Cardiac muscle cell (in vitro differentiated cells and primary cell): ENCODE measurements around the gene ZNF469. TPM values are rescaled to one million over a fixed set of nuclear protein-coding genes. Genes with fewer than 3 reads are reported as not detected.

Experiments used
- DNase-seq, 2 donors: peaks; one replicate each; pipeline versions ENCODE4 v3.0.0 to v3.0.0-alpha.2; 2010 to 2017; ENCODE audit warnings: low read depth in 1 of 2, low spot score in 1 of 2
- H3K27ac ChIP-seq: fragments of 200-600 bp; sonication (generic); 2 replicates; pipeline ENCODE4 v1.5.1; 2016
- H3K27me3 ChIP-seq: fragments of 200-600 bp; sonication (generic); 2 replicates; pipeline ENCODE4 v1.6.0; 2016; ENCODE audit warnings: control low read depth
- H3K36me3 ChIP-seq: fragments of 200-600 bp; sonication (generic); 2 replicates; pipeline ENCODE4 v1.5.1; 2016; ENCODE audit warnings: control low read depth
- H3K4me1 ChIP-seq: fragments of 200-600 bp; sonication (generic); 2 replicates; pipeline ENCODE4 v1.8.1; 2017; ENCODE audit warnings: low read depth, mild to moderate bottlenecking, mixed run types
- H3K4me3 ChIP-seq: fragments of 200-600 bp; sonication (generic); 2 replicates; pipeline ENCODE4 v1.5.1; 2016; ENCODE audit warnings: mild to moderate bottlenecking
- H3K9me3 ChIP-seq: fragments of 200-600 bp; sonication (generic); 2 replicates; pipeline ENCODE4 v1.5.1; 2017; ENCODE audit warnings: low read depth, mild to moderate bottlenecking, control low read depth
- polyA plus RNA-seq: library from polyadenylated mRNA; unstranded; fragments of >200 nt; fragmentation: Nextera tagmentation; extraction: Ambion mirVana; gene quantifications from 2 replicates; pipeline ENCODE4 v1.2.1, GENCODE V29; 2016
- total RNA-seq: library from RNA; depleted of rRNA; stranded (reverse); fragments of >200 nt; gene quantifications from 2 replicates; pipeline ENCODE4 v1.2.3, GENCODE V29; 2016
- TF ChIP-seq, protein P1 (sequence below): IDR thresholded peaks from 2 replicates; pipeline ENCODE4 v1.5.1; 2012; ENCODE audit warnings: low read depth, mild to moderate bottlenecking, low read length

The ZNF469 gene
- total and polyA plus RNA-seq, 2 experiments from 2014 or later = 0.09 to 0.24 TPM

DNA sequence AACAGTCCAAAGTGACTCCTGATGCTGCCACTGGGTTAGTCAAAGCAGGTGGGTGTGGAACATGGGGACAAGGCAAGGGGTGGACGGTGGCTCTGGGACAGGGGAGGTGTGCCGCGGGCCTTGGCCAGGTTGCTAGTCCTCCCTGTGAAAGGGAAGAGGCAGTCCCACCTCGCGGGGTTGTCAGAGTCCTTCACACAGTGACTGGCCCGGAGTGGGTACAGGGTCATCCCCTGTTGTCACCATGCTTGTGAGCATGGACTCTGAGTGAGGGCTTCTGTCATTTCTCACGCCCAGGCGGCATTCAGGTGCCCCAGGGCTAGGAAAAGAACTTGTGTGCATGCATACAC lies 3.1 kb upstream of the ZNF469 start:
- H3K27me3 ChIP-seq = peaks cover 34% of the 10 kb centered on the region
- no peaks in the 10 kb centered on the region for H3K9me3 ChIP-seq
- no peaks in the 10 kb centered on the region for H3K4me1 ChIP-seq
- TF ChIP-seq, protein P1, sequence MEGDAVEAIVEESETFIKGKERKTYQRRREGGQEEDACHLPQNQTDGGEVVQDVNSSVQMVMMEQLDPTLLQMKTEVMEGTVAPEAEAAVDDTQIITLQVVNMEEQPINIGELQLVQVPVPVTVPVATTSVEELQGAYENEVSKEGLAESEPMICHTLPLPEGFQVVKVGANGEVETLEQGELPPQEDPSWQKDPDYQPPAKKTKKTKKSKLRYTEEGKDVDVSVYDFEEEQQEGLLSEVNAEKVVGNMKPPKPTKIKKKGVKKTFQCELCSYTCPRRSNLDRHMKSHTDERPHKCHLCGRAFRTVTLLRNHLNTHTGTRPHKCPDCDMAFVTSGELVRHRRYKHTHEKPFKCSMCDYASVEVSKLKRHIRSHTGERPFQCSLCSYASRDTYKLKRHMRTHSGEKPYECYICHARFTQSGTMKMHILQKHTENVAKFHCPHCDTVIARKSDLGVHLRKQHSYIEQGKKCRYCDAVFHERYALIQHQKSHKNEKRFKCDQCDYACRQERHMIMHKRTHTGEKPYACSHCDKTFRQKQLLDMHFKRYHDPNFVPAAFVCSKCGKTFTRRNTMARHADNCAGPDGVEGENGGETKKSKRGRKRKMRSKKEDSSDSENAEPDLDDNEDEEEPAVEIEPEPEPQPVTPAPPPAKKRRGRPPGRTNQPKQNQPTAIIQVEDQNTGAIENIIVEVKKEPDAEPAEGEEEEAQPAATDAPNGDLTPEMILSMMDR = no peak
- no peak for DNase-seq
- no peaks in the 10 kb centered on the region for H3K36me3 ChIP-seq
- no peak overlapping the region for H3K27ac ChIP-seq
- H3K4me3 ChIP-seq = no peak overlapping the region

DNA sequence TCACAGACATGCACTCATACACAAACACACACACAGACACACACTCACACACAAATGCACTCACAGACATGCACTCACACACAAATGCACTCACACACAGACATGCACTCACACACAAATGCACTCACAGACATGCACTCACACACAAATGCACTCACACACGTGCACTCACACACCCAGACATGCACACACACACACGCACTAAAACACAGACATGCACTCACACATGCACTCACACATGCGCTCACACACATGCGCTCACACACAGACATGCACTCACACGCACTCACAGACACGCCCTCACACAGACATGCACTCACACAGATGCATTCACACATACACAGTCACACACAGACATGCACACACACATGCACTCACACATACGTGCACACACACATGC lies 2.7 kb upstream of the ZNF469 start:
- Histone ChIP-seq H3K4me3 (no peak overlapping the region), H3K27ac (no peak overlapping the region), H3K9me3 (no peaks in the 10 kb centered on the region), H3K27me3 (peaks cover 38% of the 10 kb centered on the region), H3K36me3 (no peaks in the 10 kb centered on the region), H3K4me1 (no peaks in the 10 kb centered on the region)
- TF ChIP-seq, protein P1 = no peak
- DNase-seq = no peak

DNA sequence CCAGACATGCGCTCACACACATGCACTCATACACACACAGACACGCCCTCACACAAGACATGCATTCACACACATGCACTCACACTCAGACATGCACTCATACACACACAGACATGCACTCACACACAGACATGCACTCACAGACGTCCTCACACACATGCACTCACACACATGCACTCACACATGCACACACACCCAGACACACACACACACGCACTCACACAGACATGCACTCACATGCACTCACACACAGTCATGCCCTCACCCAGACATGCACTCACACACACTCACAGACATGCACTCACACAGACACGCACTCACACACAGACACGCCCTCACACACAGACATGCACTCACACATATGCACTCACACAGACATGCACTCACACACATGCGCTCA lies 2.1 kb upstream of the ZNF469 start:
- H3K27ac ChIP-seq = no peak overlapping the region
- H3K9me3 ChIP-seq = no peaks in the 10 kb centered on the region
- H3K36me3 ChIP-seq = no peaks in the 10 kb centered on the region
- no peak for DNase-seq
- no peaks in the 10 kb centered on the region for H3K4me1 ChIP-seq
- TF ChIP-seq, protein P1 = no peak
- peaks cover 44% of the 10 kb centered on the region for H3K27me3 ChIP-seq
- no peak overlapping the region for H3K4me3 ChIP-seq

DNA sequence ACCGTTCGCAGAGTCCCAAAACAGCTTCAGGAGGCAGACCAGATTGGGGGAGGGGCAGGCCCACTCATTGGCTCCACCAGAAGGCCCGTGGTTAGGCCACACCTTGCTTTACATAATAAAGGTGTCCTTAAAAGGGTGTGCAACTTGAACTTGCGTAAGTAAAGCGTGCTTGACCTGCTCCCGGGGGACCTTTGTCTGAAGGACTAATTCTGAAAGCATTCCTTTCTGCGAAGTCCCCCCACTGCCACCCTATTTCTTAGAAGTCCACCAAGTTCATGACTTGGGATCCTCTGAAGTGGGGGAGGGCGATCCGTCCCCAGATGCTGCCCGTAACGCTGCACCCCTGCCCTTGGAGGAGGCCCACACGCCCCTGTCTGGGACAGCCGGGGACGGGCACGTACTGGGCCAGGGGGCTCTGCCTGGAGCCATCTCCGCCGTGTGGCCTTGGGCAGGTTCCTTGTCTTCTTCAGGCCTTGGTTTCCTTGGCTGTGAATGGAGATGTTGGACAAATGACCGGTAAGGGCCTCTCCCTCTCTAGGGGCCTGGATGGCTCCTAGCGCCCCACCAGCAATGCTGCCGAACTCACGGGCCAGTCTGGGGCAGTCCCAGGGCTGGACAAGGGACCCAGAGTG lies 823 bp upstream of the ZNF469 start:
- Histone ChIP-seq H3K4me3 (no peak overlapping the region), H3K4me1 (no peaks in the 10 kb centered on the region), H3K36me3 (no peaks in the 10 kb centered on the region), H3K9me3 (no peaks in the 10 kb centered on the region), H3K27me3 (peaks cover 57% of the 10 kb centered on the region), H3K27ac (no peak overlapping the region)
- DNase-seq = peak in 1 of 2 donors; percentile 12
- TF ChIP-seq, protein P1 = no peak

DNA sequence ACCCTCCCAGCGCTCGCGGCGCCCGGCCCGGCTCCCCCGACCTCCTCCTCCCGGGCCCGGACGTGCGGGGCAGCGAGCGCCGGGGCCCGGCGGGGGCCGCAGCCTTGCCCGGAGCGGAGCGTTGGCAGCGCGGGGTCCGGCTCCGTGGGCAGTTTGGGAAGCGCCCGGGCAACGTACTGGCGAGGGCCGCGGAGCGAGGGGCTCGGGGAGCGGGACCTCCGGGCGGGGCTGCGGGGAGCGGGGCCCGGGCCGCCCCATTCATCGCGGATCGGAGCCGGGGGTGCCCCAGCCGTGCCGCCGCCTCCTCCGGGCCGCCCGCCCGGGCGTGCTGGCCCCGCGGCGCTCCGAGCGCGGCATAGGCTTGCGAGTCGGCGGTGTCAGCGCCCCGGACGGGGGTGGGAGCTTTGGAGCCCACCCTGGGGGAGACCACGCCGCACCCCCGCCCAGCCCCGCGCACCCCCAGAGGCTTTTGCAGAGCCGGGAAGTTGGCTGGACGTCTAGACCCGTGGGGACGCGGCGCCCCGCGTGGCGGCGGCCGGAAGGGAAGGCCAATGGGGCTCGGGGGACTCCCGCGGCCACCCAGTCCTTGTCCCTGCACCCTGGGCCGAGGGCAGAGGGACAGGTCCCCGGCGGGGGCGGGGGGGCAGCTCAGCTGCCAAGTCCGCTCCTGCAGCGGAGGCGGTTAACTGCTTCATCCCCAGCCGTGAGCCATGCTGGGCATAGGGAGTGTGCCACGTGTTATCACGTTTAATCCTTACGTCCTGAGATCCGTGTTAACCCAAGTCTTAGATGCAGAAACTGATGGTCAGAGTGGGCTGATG lies 852 bp downstream of the ZNF469 start:
- TF ChIP-seq, protein P1 = peak; percentile 68

More for the DNA sequence above, 852 bp downstream of the ZNF469 start:
- H3K27ac ChIP-seq = no peak overlapping the region
- no peaks in the 10 kb centered on the region for H3K9me3 ChIP-seq
- DNase-seq = peak; percentile 37 to 53
- peak overlapping the region; percentile 12 for H3K4me3 ChIP-seq
- H3K36me3 ChIP-seq = no peaks in the 10 kb centered on the region
- peaks cover 74% of the 10 kb centered on the region for H3K27me3 ChIP-seq
- no peaks in the 10 kb centered on the region for H3K4me1 ChIP-seq
